Spleen (tissue), 11 donors: ENCODE data around the gene STK11IP. TPM values are rescaled to one million over a fixed set of nuclear protein-coding genes. Genes with fewer than 3 reads are reported as not detected.

Source experiments
- DNase-seq: peaks from one replicate; pipeline ENCODE4 v3.0.0-alpha.2; 2020
- H3K27ac ChIP-seq, 8 donors: fragments of 200-600 bp; sonication (generic) in 7 of 8; 1 replicate in 4 of 8; 2 replicates in 4 of 8; pipeline versions ENCODE4 v1.5.0 to v1.8.0; 2016 to 2021; ENCODE audit warnings: inconsistent platforms in 4 of 8, mild to moderate bottlenecking in 4 of 8, moderate library complexity in 1 of 8
- H3K27me3 ChIP-seq, 7 donors: fragments of 200-600 bp; sonication (generic) in 6 of 7; replicated peaks in 1 of 7; 1 replicate in 4 of 7; 2 replicates in 3 of 7; pipeline versions ENCODE4 v1.5.0 to v1.8.0; 2016 to 2021; ENCODE audit warnings: inconsistent platforms in 3 of 7, mild to moderate bottlenecking in 1 of 7
- H3K36me3 ChIP-seq, 6 donors: fragments of 200-600 bp; sonication (generic) in 5 of 6; 1 replicate in 4 of 6; 2 replicates in 2 of 6; pipeline versions ENCODE4 v1.5.0 to v1.8.0; 2016 to 2021; ENCODE audit warnings: inconsistent platforms in 2 of 6
- H3K4me1 ChIP-seq, 6 donors: fragments of 200-600 bp; sonication (generic) in 5 of 6; 1 replicate in 3 of 6; 2 replicates in 3 of 6; pipeline versions ENCODE4 v1.5.0 to v1.8.0; 2016 to 2021; ENCODE audit warnings: inconsistent platforms in 3 of 6
- H3K4me3 ChIP-seq, 8 donors: fragments of 200-600 bp; sonication (generic) in 7 of 8; 1 replicate in 4 of 8; 2 replicates in 4 of 8; pipeline versions ENCODE4 v1.5.0 to v1.8.0; 2016 to 2021; ENCODE audit warnings: inconsistent platforms in 4 of 8, mild to moderate bottlenecking in 4 of 8, moderate library complexity in 2 of 8
- H3K9me3 ChIP-seq, 8 donors: fragments of 200-600 bp; sonication (generic) in 7 of 8; 1 replicate in 4 of 8; 2 replicates in 4 of 8; pipeline versions ENCODE4 v1.5.0 to v1.8.0; 2016 to 2021; ENCODE audit warnings: inconsistent platforms in 4 of 8
- POLR2A ChIP-seq, 3 donors: fragments of 450-650 bp; IDR thresholded peaks; one replicate each; pipeline ENCODE4 v1.5.1; 2017; ENCODE audit warnings: antibody characterized with exemption in 3 of 3, mild to moderate bottlenecking in 1 of 3
- POLR2AphosphoS5 ChIP-seq, 3 donors: sonication (generic); formaldehyde crosslinking; IDR thresholded peaks; one replicate each; pipeline ENCODE4 v1.5.1; 2017; ENCODE audit warnings: antibody characterized with exemption in 3 of 3
- WGBS, 5 donors: extraction: QIAGEN DNeasy Blood & Tissue Kit in 3 of 5; methylation state at CpG; one replicate each; pipeline versions ENCODE4 v1.1.5 to v1.1.7; 2013 to 2018; 5-methylcytosine and 5-hydroxymethylcytosine counted together
- intact Hi-C: fragments of 100-400 bp; cut with DNase I; formaldehyde crosslinking; loops from one replicate; pipeline ENCODE4 v1.15.0; 2023; ENCODE audit warnings: low total_unique reads
- microRNA-seq, 3 donors: library from miRNA; unstranded; fragments of <30 nt; microRNA quantifications; one replicate each; pipeline versions ENCODE4 to v1.1.0, GENCODE V29; 2019 to 2020
- polyA plus RNA-seq, 3 donors: library from polyadenylated mRNA; stranded (reverse); fragments of 200-250 nt; gene quantifications; one replicate each; pipeline ENCODE4 v1.2.1, GENCODE V29; 2013
- small RNA-seq, 4 donors: library from RNA; depleted of rRNA; stranded (forward); fragments of <200 nt; gene quantifications; one replicate each; pipeline ENCODE3, GENCODE V24; 2016
- total RNA-seq, 7 donors: library from RNA; depleted of rRNA in 3 of 7; stranded (reverse); fragments of >200 nt in 3 of 7; fragmentation: NEBNext Ultra II Directional in 4 of 7; extraction: Animal tissue kit (Norgen Biotek cat#: 25700) in 4 of 7; gene quantifications; one replicate each; pipeline versions ENCODE4 v1.1.0 to v1.2.1, GENCODE V29; 2016 to 2021
- TF ChIP-seq, protein P1 (sequence below), 11 experiments: fragments of 200-600 bp in 7 of 11; fragments of 450-650 bp in 4 of 11; sonication (generic) in 4 of 11; IDR thresholded peaks in 8 of 11; conservative IDR thresholded peaks in 3 of 11; 1 replicate in 7 of 11; 2 replicates in 4 of 11; pipeline versions ENCODE4 v1.4.0 to v1.8.0; 2016 to 2021; ENCODE audit warnings: antibody characterized with exemption in 11 of 11, inconsistent platforms in 4 of 11, mild to moderate bottlenecking in 1 of 11
- donor health status: healthy with polysubstance abuse.
- donor health status: DM: no; HTN: no; CAD: no; lungs with moderate emphysema.
- donor health status: DM: no; HTN: no; CAD: no.
- donor health status: Bipolar disorder and iron deficiency.
- donor health status: healthy.
- donor health status: DM: no; HTN: no; CAD: no.
- donor health status: DM: yes; HTN: yes; CAD: no.

The STK11IP gene
- total and polyA plus RNA-seq, 10 donors: 15.8 to 57.0 (median 36.5) TPM

DNA sequence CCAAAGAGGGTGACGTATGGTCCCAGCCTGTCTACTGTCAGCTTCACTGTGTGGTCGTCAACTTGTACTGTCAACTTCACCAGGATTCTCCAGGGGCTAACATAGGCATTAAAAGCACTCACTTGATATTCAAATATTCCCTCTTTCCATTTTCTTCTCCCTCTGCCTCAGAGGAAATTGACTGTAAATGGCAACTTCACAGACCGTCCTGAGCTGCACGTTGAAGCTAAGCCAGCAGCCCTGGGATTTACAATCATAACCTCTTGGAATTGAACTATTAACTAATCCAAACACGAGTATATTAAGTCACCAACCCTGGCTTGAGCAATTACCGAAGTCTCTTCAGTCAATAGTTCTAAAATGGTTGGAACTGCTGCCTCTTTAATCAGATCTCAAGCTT, 68.3 kb downstream of the STK11IP start:
- 76 to 83% (median 82%) methylated on average over 6 of the region's 6 CpGs for WGBS, 5 donors
- Histone ChIP-seq H3K27me3 (peaks cover 0 to 32% (median 0%) of the 10 kb centered on the region in 7 donors), H3K4me3 (no peak overlapping the region), H3K36me3 (no peaks in the 10 kb centered on the region), H3K4me1 (no peaks in the 10 kb centered on the region), H3K27ac (no peak overlapping the region), H3K9me3 (peaks cover 0 to 21% (median 10%) of the 10 kb centered on the region in 8 donors)
- intact Hi-C loops: no loop called here
- no peak for TF ChIP-seq POLR2A (IDR thresholded peaks at IDR 0.05)
- TF ChIP-seq POLR2AphosphoS5 (IDR thresholded peaks at IDR 0.05): no peak
- TF ChIP-seq, protein P1, sequence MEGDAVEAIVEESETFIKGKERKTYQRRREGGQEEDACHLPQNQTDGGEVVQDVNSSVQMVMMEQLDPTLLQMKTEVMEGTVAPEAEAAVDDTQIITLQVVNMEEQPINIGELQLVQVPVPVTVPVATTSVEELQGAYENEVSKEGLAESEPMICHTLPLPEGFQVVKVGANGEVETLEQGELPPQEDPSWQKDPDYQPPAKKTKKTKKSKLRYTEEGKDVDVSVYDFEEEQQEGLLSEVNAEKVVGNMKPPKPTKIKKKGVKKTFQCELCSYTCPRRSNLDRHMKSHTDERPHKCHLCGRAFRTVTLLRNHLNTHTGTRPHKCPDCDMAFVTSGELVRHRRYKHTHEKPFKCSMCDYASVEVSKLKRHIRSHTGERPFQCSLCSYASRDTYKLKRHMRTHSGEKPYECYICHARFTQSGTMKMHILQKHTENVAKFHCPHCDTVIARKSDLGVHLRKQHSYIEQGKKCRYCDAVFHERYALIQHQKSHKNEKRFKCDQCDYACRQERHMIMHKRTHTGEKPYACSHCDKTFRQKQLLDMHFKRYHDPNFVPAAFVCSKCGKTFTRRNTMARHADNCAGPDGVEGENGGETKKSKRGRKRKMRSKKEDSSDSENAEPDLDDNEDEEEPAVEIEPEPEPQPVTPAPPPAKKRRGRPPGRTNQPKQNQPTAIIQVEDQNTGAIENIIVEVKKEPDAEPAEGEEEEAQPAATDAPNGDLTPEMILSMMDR (IDR thresholded peaks at IDR 0.05 in 8 of 11, conservative IDR thresholded peaks at IDR 0.05 in 3 of 11): no peak
- DNase-seq: no peak

Small RNAs within 50 kb of the gene (microRNA-seq; reads per million reads assigned to microRNA genes)
- 0 reads per million in 3 donors for gene MIR3132

Small RNAs within 50 kb of the gene (small RNA-seq; reads per million reads assigned to genes)
- 0 reads per million in 4 donors for gene MIR3132
- 0 reads per million in 4 donors for gene RN7SKP213

Other genes starting within 250 kb of the STK11IP start
- 10 to 100 TPM; 46.7 to 65.8 (median 59.2) TPM for gene DNPEP, start 209.9 kb upstream of the STK11IP start, total RNA-seq
- gene DNPEP, start 209.9 kb upstream of the STK11IP start, polyA plus RNA-seq: 10 to 100 TPM; 74.4 to 92.8 (median 91.7) TPM
- gene DES, start 179.5 kb upstream of the STK11IP start, total RNA-seq: 10 to 100 TPM in 3 of 7 donors, 1 to 10 TPM in 4; 4.3 to 18.1 (median 8.3) TPM
- 10 to 100 TPM; 10.8 to 24.7 (median 14.1) TPM for gene DES, start 179.5 kb upstream of the STK11IP start, polyA plus RNA-seq
- gene SPEG, start 163.0 kb upstream of the STK11IP start, total RNA-seq: 1 to 10 TPM in 6 of 7 donors, under 1 TPM in 1; 0.74 to 4.5 (median 2.3) TPM
- gene SPEG, start 163.0 kb upstream of the STK11IP start, polyA plus RNA-seq: 1 to 10 TPM; 4.4 to 8.2 (median 4.9) TPM
- 10 to 100 TPM; 21.2 to 45.5 (median 29.4) TPM for gene GMPPA, start 99.0 kb upstream of the STK11IP start, total RNA-seq
- 10 to 100 TPM; 27.4 to 43.3 (median 39.3) TPM for gene GMPPA, start 99.0 kb upstream of the STK11IP start, polyA plus RNA-seq
- gene ASIC4, start 83.4 kb upstream of the STK11IP start, total RNA-seq: under 1 TPM in 1 of 7 donors, not detected in 6; 0.32 TPM
- under 1 TPM; 0.04 to 0.06 (median 0.05) TPM for gene ASIC4, start 83.4 kb upstream of the STK11IP start, polyA plus RNA-seq
- 10 to 100 TPM in 6 of 7 donors, 1 to 10 TPM in 1; 8.9 to 26.2 (median 15.4) TPM for gene CHPF, start 54.0 kb upstream of the STK11IP start, total RNA-seq
- gene CHPF, start 54.0 kb upstream of the STK11IP start, polyA plus RNA-seq: 1 to 10 TPM; 2.8 to 8.9 (median 4.8) TPM
- gene TMEM198, start 53.8 kb upstream of the STK11IP start, total RNA-seq: 1 to 10 TPM in 5 of 7 donors, under 1 TPM in 2; 0.39 to 2.8 (median 1.1) TPM
- 1 to 10 TPM; 1.1 to 2.1 (median 1.5) TPM for gene TMEM198, start 53.8 kb upstream of the STK11IP start, polyA plus RNA-seq
- 10 to 100 TPM; 26.7 to 51.6 (median 31.1) TPM for gene OBSL1, start 26.3 kb upstream of the STK11IP start, total RNA-seq
- 10 to 100 TPM; 15.9 to 32.0 (median 27.6) TPM for gene OBSL1, start 26.3 kb upstream of the STK11IP start, polyA plus RNA-seq
- gene INHA, start 25.5 kb upstream of the STK11IP start, total RNA-seq: under 1 TPM in 1 of 7 donors, not detected in 6; 0.46 TPM
- under 1 TPM; 0.08 to 0.46 (median 0.16) TPM for gene INHA, start 25.5 kb upstream of the STK11IP start, polyA plus RNA-seq
- 1 to 10 TPM; 1.6 to 9.2 (median 3.9) TPM for gene SLC4A3, start 29.8 kb downstream of the STK11IP start, total RNA-seq
- gene SLC4A3, start 29.8 kb downstream of the STK11IP start, polyA plus RNA-seq: 1 to 10 TPM in 1 of 3 donors, under 1 TPM in 2; 0.71 to 1.3 (median 0.74) TPM